Aorta (tissue), 5 donors: ENCODE results near the gene APOBEC3H. TPM values are rescaled to one million over a fixed set of nuclear protein-coding genes. Genes with fewer than 3 reads are reported as not detected.
"Not testable (repeated sequence)": the region's sequence is repeated elsewhere in the genome, so short reads cannot be mapped to it uniquely, and the experiment has no call there.

ENCODE experiments used
- ATAC-seq: fragments of 200-7000 bp; cut with Tn5 transposase; one replicate; pipeline ENCODE4 v1.9.1; 2022; ENCODE audit warnings: moderate library complexity; ENCODE audit not compliant: low FRiP score
- DNase-seq, 2 donors: peaks; one replicate each; pipeline ENCODE4 v3.0.0-alpha.2; 2020
- H3K27ac ChIP-seq, 2 donors: one replicate each; pipeline ENCODE4 v1.5.1; 2013; ENCODE audit warnings: low read length in 2 of 2, mild to moderate bottlenecking in 2 of 2, moderate library complexity in 2 of 2, control low read depth in 1 of 2, inconsistent platforms in 1 of 2, low read depth in 1 of 2
- H3K27me3 ChIP-seq, 2 donors: one replicate each; pipeline ENCODE4 v1.6.1; 2013; ENCODE audit warnings: control low read depth in 1 of 2, low read length in 1 of 2, mild to moderate bottlenecking in 1 of 2, moderate library complexity in 1 of 2; ENCODE audit not compliant: insufficient read depth in 2 of 2, control insufficient read depth in 1 of 2
- H3K36me3 ChIP-seq, 2 donors: one replicate each; pipeline ENCODE4 v1.6.1; 2013; ENCODE audit warnings: control low read depth in 1 of 2, low read length in 1 of 2, mild to moderate bottlenecking in 1 of 2; ENCODE audit not compliant: insufficient read depth in 2 of 2, control insufficient read depth in 1 of 2
- H3K4me1 ChIP-seq, 2 donors: one replicate each; pipeline ENCODE4 v1.6.1; 2013; ENCODE audit warnings: low read length in 2 of 2, control low read depth in 1 of 2, mild to moderate bottlenecking in 1 of 2, moderate library complexity in 1 of 2; ENCODE audit not compliant: insufficient read depth in 2 of 2, control insufficient read depth in 1 of 2
- H3K4me3 ChIP-seq, 2 donors: one replicate each; pipeline ENCODE4 v1.5.1; 2013; ENCODE audit warnings: low read length in 2 of 2, control low read depth in 1 of 2, mild to moderate bottlenecking in 1 of 2
- H3K9me3 ChIP-seq: one replicate; pipeline ENCODE4 v1.6.1; 2013; ENCODE audit warnings: mild to moderate bottlenecking, low read length; ENCODE audit not compliant: control insufficient read depth
- WGBS, 2 donors: extraction: QIAGEN DNeasy Blood & Tissue Kit; methylation state at CpG; one replicate each; pipeline ENCODE4 v1.1.7; 2013; 5-methylcytosine and 5-hydroxymethylcytosine counted together
- intact Hi-C, 2 donors: fragments of 100-400 bp; cut with DNase I; formaldehyde crosslinking; loops; one replicate each; pipeline versions ENCODE4 v1.14.2 to v1.15.0; 2022
- long read RNA-seq, 2 donors: library from polyadenylated mRNA; unstranded; transcript quantifications; one replicate each; pipeline ENCODE4 v2.0.0, GENCODE V29; 2020 to 2021
- polyA plus RNA-seq, 2 donors: library from polyadenylated mRNA; stranded (reverse); fragments of 200-250 nt; gene quantifications; one replicate each; pipeline ENCODE4 v1.2.3, GENCODE V29; 2013
- total RNA-seq, 2 donors: library from RNA; stranded (reverse); fragmentation: NEBNext Ultra II Directional; extraction: Animal tissue kit (Norgen Biotek cat#: 25700); gene quantifications; one replicate each; pipeline ENCODE4 v1.2.1, GENCODE V29; 2021
- donor health status: healthy with polysubstance abuse.
- donor health status: Bipolar disorder and iron deficiency.
- donor health status: DM: no; HTN: no; CAD: no.
- donor health status: DM: no; HTN: no; CAD: no.
- donor health status: DM: yes; HTN: yes; CAD: no.

APOBEC3H gene
- not detected for total RNA-seq
- not detected for polyA plus RNA-seq
- long read RNA-seq, donor 1: 0 reads
- long read RNA-seq, donor 2, partial matches to known transcripts: 0 of 1 reads
- long read RNA-seq, donor 2, other reads (novel, unspliced or antisense): 1 of 1 reads

DNA sequence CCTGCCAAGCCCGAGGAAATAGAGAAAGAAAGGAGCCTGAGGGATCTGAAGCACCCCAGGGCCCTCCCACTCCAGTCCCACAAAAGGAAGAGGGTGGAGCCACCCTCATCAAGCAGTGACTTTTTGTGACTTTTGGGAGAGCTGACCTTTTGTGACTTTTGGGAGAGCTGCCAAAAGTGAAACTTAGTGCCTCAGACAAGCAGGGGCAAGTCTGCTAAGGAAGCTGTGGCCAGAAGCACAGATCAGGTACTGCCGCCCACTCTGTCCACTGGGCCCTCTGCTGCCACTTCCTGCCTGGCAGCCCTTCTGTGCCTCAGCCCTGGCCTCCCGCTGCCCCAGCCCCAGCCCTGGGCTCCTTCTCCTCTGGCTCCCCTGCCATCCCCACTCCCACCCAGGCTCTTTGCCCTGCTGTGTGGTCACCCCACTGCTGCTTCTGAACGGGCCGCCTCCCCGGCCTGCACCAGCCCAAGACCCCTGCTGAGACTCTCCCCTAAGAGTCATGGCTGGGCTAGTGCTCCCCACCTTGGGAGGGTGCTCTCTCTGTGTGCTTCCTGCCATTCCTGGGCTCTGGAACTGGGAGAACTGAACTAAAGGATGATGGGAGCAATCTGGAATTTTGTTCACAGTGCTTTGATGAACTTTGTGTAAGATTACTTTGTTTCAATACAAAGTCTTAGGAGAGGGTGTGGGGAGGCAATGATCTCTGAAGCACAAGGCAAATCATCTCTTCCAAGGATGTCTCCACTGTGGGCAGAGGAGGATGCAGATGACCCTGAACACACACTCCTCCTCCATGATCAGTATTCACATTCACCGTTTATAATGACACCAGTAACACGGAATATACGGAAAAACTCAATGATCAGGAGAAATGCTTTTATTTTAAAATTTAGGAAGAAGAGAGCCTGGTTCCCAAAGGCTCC, at the start of gene APOBEC3H:
TSS of gene APOBEC3H (plus strand) at position 147 of the 923 bp plus-strand sequence. CDS start 3,035 bp downstream, outside the sequence.
- DNase-seq: peak in 1 of 2 donors; percentile 77

DNA sequence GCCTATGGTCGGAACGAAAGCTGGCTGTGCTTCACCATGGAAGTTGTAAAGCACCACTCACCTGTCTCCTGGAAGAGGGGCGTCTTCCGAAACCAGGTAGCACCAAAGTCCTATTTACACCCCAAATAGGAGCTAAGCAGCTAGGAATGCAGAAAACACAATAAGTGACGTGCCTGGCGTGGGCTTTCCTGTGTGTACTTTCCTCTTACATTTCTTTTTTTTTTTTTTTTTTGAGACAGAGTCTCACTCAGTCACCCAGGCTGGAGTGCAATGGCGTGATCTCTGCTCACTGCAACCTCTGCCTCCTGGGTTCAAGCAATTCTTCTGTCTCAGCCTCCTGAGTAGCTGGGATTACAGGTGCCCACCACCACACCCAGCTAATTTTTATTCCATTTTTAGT, 47.6 kb upstream of the APOBEC3H start:
- not testable (repeated sequence) for H3K9me3 ChIP-seq

More for the DNA sequence above, at the start of gene APOBEC3H:
- 81 to 86% methylated on average over 9 of the region's 9 CpGs for WGBS, 2 donors
- Histone ChIP-seq H3K27me3 (no peaks in the 10 kb centered on the region), H3K4me3 (no peak within 1 kb of the TSS), H3K9me3 (no peaks in the 10 kb centered on the region), H3K27ac (no peak within 1 kb of the TSS), H3K4me1 (no peaks in the 10 kb centered on the region), H3K36me3 (no peaks in the 10 kb centered on the region)
- ATAC-seq: peak; percentile 70
- intact Hi-C loops: no loop called here

DNA sequence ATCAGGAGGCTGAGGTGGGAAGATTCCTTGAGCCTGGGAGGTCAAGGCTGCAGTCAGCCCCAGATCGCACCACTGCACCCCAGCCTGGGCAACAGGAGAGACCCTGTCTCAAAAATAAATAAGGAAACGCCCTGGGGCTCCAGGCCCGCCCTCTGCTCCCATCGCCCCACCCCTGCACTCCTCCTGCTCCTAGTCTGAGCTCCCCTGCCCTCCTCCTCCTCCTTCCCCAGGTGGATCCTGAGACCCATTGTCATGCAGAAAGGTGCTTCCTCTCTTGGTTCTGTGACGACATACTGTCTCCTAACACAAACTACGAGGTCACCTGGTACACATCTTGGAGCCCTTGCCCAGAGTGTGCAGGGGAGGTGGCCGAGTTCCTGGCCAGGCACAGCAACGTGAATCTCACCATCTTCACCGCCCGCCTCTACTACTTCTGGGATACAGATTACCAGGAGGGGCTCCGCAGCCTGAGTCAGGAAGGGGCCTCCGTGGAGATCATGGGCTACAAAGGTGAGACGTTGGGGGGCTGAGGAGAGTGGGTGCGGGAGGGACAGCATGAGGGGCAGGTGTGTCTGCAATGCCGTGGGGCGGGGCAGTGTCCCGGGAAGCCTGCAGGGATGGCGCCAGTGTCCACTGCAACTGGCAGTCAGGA, 45.1 kb upstream of the APOBEC3H start:
- H3K27ac ChIP-seq, H3K27me3 ChIP-seq, DNase-seq, H3K4me1 ChIP-seq, H3K4me3 ChIP-seq, ATAC-seq, H3K9me3 ChIP-seq, intact Hi-C loops, H3K36me3 ChIP-seq: not testable (repeated sequence)
- 69 to 75% methylated on average over 16 to 17 of the region's 18 CpGs for WGBS, 2 donors

More for the DNA sequence above, 47.6 kb upstream of the APOBEC3H start:
- DNase-seq, H3K27me3 ChIP-seq, ATAC-seq, H3K4me1 ChIP-seq, H3K36me3 ChIP-seq, H3K4me3 ChIP-seq, intact Hi-C loops, H3K27ac ChIP-seq: not testable (repeated sequence)
- WGBS, 2 donors: 77 to 79% methylated on average over 7 of the region's 7 CpGs

DNA sequence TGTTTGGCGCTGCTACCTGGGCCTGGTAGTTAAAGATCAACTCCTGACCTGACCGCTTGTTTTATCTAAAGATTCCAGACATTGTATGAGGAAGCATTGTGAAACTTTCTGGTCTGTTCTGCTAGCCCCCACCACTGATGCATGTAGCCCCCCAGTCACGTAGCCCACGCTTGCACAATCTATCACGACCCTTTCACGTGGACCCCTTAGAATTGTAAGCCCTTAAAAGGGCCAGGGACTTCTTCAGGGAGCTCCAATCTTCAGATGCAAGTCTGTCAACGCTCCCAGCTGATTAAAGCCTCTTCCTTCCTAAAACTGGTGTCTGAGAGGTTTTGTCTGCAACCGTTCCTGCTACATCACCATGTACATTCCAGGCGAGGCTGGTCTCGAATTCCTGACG, 41.4 kb upstream of the APOBEC3H start:
- Histone ChIP-seq H3K27me3 (no peaks in the 10 kb centered on the region), H3K27ac (no peak overlapping the region), H3K4me3 (no peak overlapping the region), H3K4me1 (no peaks in the 10 kb centered on the region), H3K9me3 (no peaks in the 10 kb centered on the region), H3K36me3 (no peaks in the 10 kb centered on the region)
- DNase-seq: no peak
- ATAC-seq: no peak
- WGBS, 2 donors: 94 to 96% methylated on average over 11 of the region's 11 CpGs
- intact Hi-C loops: no loop called here

DNA sequence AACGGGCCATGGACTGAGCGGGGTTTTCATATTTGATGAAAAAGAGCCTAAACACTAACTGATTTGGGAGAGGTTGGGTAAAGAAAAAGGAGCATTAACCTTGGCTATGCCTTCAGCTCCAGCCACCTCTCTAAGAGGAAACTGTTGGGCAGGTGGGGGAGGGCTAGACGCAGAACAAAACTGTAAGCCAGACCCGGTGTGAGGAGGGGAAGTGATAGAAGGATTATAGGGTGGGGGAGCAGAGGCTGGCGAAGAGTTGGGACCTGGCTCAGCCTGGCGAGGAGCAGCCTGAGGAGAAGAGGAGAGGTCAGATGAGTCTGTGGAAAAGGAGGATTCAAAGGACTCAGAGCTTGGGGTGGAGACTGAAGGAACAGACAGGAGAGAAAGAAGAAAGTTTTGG, 35.8 kb upstream of the APOBEC3H start:
- WGBS, 2 donors: 69 to 70% methylated on average over 6 of the region's 6 CpGs
- H3K9me3 ChIP-seq, H3K4me1 ChIP-seq, intact Hi-C loops, H3K36me3 ChIP-seq, H3K27me3 ChIP-seq, H3K4me3 ChIP-seq, DNase-seq, ATAC-seq, H3K27ac ChIP-seq: not testable (repeated sequence)

DNA sequence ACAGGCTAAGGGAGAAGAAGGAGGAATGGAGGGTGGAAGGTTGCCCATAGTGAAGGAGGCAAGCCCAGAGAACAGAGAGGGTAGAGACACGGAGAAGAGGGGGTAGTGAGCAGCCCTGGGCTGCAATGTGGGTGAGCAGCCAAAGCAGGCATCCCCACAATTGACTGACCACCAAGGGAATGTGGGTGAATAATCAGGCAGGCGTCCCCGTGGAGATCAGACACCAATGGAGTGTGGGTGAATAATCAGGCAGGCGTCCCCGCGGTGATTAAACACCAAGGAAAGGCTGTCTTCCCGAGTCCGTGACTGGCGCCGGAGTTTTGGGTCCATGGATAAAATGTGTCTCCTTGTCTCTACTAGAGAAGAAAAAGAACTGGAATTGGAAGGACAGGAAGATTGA, 35.1 kb upstream of the APOBEC3H start:
- H3K4me1 ChIP-seq, H3K27me3 ChIP-seq, ATAC-seq, H3K4me3 ChIP-seq, intact Hi-C loops, H3K9me3 ChIP-seq, DNase-seq, H3K27ac ChIP-seq, H3K36me3 ChIP-seq: not testable (repeated sequence)
- 82 to 83% methylated on average over 10 of the region's 10 CpGs for WGBS, 2 donors

DNA sequence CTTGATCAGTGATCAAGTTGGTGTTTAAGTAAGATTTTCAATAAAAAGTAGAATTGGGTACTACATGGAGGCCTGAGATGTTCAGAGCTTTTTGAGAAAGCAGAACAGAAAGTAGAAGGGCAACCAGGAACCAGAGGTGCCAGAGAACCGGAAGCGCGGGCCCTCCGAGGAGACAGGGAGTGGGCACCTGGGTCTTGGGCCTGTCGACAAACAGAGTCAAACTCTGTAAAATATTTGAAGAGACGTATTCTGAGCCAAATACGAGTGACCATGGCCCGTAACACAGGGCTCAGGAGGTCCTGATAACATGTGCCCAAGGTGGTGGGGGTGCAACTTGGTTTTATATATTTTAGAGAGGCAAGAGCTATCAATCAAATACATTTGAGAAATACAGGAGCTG, 33.1 kb upstream of the APOBEC3H start:
- H3K27me3 ChIP-seq, H3K4me1 ChIP-seq, ATAC-seq, H3K27ac ChIP-seq, H3K4me3 ChIP-seq, H3K36me3 ChIP-seq, DNase-seq, H3K9me3 ChIP-seq, intact Hi-C loops: not testable (repeated sequence)
- WGBS, 2 donors: 89 to 90% methylated on average over 8 of the region's 8 CpGs

DNA sequence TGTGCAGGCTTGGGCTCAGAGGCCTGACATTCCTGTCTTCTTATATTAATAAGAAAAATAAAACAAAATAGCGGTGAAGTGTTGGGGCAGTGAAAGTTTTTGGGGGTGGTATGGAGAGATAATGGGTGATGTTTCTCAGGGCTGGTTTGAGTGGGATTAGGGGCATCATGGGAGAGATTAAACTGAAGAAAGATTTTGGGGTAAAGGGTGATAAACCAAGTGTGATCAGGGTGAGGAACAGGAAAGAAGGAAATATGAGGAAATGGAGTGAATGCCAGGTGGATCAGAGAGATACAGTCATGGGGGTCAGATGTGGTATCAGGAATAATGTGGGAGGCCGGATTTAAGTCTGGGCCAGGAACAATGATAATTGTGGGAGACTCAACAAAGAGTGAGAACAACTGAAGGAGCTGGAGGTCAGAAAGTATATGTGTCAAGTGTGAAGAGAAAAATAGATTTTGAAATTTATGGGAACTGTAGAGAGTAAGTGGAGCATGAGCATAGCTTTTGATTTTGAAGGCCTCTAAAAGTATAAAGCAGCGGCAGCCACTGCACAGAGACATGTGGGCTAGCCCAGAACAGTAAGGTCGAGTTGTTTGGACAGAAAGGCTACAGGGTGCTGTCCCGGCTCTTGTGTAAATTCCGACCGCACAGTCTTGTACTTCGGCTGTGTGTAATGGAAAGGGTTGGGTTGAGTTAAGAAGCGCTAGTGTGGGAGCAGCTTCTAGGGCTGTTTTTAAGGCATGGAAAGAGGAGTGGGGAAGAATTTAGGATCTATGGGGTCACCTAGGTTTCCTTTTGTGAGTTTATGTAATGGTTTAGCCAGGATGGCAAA, 30.4 kb upstream of the APOBEC3H start:
- ATAC-seq, H3K27ac ChIP-seq, H3K4me3 ChIP-seq, intact Hi-C loops, H3K36me3 ChIP-seq, H3K9me3 ChIP-seq, H3K27me3 ChIP-seq, H3K4me1 ChIP-seq, DNase-seq: not testable (repeated sequence)
- WGBS, 2 donors: 84 to 85% methylated on average over 9 of the region's 9 CpGs
